ENCODE measurements around the gene PARL.

The PARL gene

GRCh38 chr3:183884427-183885296 lies at the start of gene PARL:
Gene PARL (minus strand): TSS chr3:183884880. CDS start chr3:183884846, 34 bp downstream.
- DNase-seq (ENCODE audit: low read depth) = peak; percentile 82

- no peak for DNase-seq (ENCODE audit: low read depth)
Measured at GRCh38 chr3:183933160-183933559, 48.5 kb upstream of the PARL start.

- DNase-seq (ENCODE audit: low read depth) = no peak
Measured at GRCh38 chr3:183931881-183932280, 47.2 kb upstream of the PARL start.

- no peak for DNase-seq (ENCODE audit: low read depth)
Measured at GRCh38 chr3:183930086-183930485, 45.4 kb upstream of the PARL start.

- no peak for DNase-seq (ENCODE audit: low read depth)
Measured at GRCh38 chr3:183927059-183927458, 42.4 kb upstream of the PARL start.

GRCh38 chr3:183924956-183925355 lies 40.3 kb upstream of the PARL start:
- DNase-seq (ENCODE audit: low read depth) = no peak

GRCh38 chr3:183924543-183924942 lies 39.9 kb upstream of the PARL start:
- no peak for DNase-seq (ENCODE audit: low read depth)

- no peak for DNase-seq (ENCODE audit: low read depth)
Measured at GRCh38 chr3:183922421-183922820, 37.7 kb upstream of the PARL start.

- no peak for DNase-seq (ENCODE audit: low read depth)
Measured at GRCh38 chr3:183921096-183921495, 36.4 kb upstream of the PARL start.

- no peak for DNase-seq (ENCODE audit: low read depth)
Measured at GRCh38 chr3:183920416-183920815, 35.7 kb upstream of the PARL start.

- DNase-seq (ENCODE audit: low read depth) = no peak
Measured at GRCh38 chr3:183918178-183918577, 33.5 kb upstream of the PARL start.

GRCh38 chr3:183917776-183918175 lies 33.1 kb upstream of the PARL start:
- no peak for DNase-seq (ENCODE audit: low read depth)

- DNase-seq (ENCODE audit: low read depth) = no peak
Measured at GRCh38 chr3:183914856-183915255, 30.2 kb upstream of the PARL start.

GRCh38 chr3:183913580-183913920 lies 28.9 kb upstream of the PARL start:
- no peak for DNase-seq (ENCODE audit: low read depth)

GRCh38 chr3:183912895-183913579 lies 28.4 kb upstream of the PARL start:
- DNase-seq (ENCODE audit: low read depth) = no peak

- no peak for DNase-seq (ENCODE audit: low read depth)
Measured at GRCh38 chr3:183911763-183912506, 27.3 kb upstream of the PARL start.

GRCh38 chr3:183911087-183911486 lies 26.4 kb upstream of the PARL start:
- DNase-seq (ENCODE audit: low read depth) = no peak

GRCh38 chr3:183909030-183909600 lies 24.4 kb upstream of the PARL start:
- DNase-seq (ENCODE audit: low read depth) = no peak

GRCh38 chr3:183907911-183908331 lies 23.2 kb upstream of the PARL start:
- no peak for DNase-seq (ENCODE audit: low read depth)

GRCh38 chr3:183907176-183907575 lies 22.5 kb upstream of the PARL start:
- DNase-seq (ENCODE audit: low read depth) = no peak

GRCh38 chr3:183906234-183906921 lies 21.7 kb upstream of the PARL start:
- no peak for DNase-seq (ENCODE audit: low read depth)

Data from CMK (cell line).